ENCODE results near the gene SBDS. TPM values are rescaled to one million over a fixed set of nuclear protein-coding genes. Genes with fewer than 3 reads are reported as not detected.
"Not testable (repeated sequence)": the region's sequence is repeated elsewhere in the genome, so short reads cannot be mapped to it uniquely, and the experiment has no call there.

The SBDS gene
- total RNA-seq, 2 donors from 2014 or later, result 102 to 112 TPM

DNA sequence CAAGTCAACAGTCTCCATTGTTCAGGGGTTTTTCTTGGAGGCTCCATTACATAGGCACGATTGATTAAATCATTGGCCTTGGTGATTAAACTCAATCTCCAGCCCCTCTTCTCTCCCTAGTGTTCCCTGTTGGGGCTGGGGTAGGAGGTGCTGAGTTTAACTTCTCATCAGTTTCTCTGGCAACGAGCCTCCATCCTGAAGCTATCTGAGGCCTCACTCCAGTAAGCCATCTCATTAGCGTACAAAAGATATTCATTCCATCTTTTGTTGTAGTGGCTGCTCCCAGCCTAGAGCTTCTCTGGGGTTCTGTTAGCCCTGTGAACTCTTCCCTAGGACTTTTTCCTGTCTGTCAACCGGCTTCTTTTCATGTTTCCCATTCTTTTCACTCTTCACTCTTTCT is 12.9 kb upstream of the SBDS start:
- no peak for TF ChIP-seq CTCF (IDR thresholded peaks at IDR 0.05)
- H3K9ac ChIP-seq (ENCODE audit: low read depth in 2 of 2, low read length in 2 of 2), result no peak overlapping the region
- H3K27ac ChIP-seq, result no peak overlapping the region
- DNase-seq, result no peak
- no peaks in the 10 kb centered on the region for H3K9me3 ChIP-seq
- no peaks in the 10 kb centered on the region for H3K27me3 ChIP-seq
- no peaks in the 10 kb centered on the region for H3K36me3 ChIP-seq
- H3K4me3 ChIP-seq, result no peak overlapping the region
- no peaks in the 10 kb centered on the region for H3K4me1 ChIP-seq
- intact Hi-C loops (cut with DNase I), result no loop called here

DNA sequence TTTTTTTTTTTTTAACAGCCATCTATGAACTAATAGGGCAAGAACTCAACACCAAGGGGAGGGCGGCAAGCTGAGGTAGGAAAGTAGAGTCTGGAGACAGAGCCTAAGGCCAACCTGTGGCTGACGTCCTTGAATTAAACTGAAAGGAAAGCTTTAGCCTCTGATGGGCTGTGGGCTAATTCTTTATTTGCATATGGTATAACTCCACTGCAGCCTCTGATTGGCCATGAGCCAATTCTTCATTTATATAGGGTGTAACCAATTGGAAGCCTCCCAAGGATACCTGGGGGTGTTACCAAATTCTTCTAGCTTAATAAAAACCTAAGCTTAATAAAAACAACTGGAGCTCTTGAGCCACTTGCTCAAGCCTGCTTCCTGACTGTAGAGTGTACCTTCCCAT is 11.6 kb upstream of the SBDS start:
- no peak for DNase-seq
- no peaks in the 10 kb centered on the region for H3K36me3 ChIP-seq
- H3K9me3 ChIP-seq, result no peaks in the 10 kb centered on the region

GRCh38 chr7:67004145-67004544 is 8.8 kb upstream of the SBDS start:
- H3K27me3 ChIP-seq; H3K9me3 ChIP-seq; H3K4me1 ChIP-seq; DNase-seq; H3K4me3 ChIP-seq; intact Hi-C loops (cut with DNase I); H3K27ac ChIP-seq; H3K36me3 ChIP-seq; H3K9ac ChIP-seq (ENCODE audit: low read depth in 2 of 2, low read length in 2 of 2): not testable (repeated sequence)

More for the DNA sequence above, 11.6 kb upstream of the SBDS start:
- Histone ChIP-seq H3K27me3 (no peaks in the 10 kb centered on the region), H3K27ac (no peak overlapping the region), H3K9ac (ENCODE audit: low read depth in 2 of 2, low read length in 2 of 2) (no peak overlapping the region), H3K4me1 (no peaks in the 10 kb centered on the region), H3K4me3 (no peak overlapping the region)
- intact Hi-C loops (cut with DNase I), result no loop called here
- TF ChIP-seq CTCF (IDR thresholded peaks at IDR 0.05), result no peak

DNA sequence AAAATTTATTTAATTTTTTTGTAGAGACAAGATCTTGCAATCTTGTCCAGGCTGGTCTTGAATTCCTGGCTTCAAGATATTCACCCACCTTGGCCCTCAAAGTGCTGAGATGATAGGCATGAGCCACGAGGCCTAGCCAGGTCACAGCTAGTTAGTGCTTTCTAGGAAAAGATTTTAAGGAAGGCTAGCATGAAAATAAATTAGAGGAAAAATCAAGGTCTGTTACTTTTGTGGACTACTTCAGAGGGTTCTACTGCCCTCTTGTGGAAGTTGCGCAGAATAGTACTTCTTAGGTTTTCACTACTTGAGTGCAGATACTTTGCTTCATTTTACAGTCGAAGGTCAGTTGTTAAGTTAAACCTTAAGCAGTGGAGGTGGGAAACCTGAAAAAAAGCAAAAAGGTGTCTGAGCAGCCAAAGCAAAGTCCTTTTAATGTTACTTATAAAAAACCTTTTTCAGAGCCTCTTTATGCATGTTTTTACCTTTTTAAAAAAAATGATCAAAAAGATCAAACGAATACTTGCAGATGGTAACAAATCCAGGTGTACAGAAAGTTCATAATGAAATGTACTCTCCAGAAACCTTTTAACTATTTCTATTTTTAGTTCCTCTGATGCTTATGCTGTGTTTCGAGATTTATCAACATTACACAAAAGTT is 5.3 kb upstream of the SBDS start:
- H3K9me3 ChIP-seq; H3K27ac ChIP-seq; H3K4me1 ChIP-seq; H3K9ac ChIP-seq (ENCODE audit: low read depth in 2 of 2, low read length in 2 of 2); H3K27me3 ChIP-seq; intact Hi-C loops (cut with DNase I); DNase-seq; H3K4me3 ChIP-seq; H3K36me3 ChIP-seq: not testable (repeated sequence)
- peak; percentile 37 for TF ChIP-seq CTCF (IDR thresholded peaks at IDR 0.05)

GRCh38 chr7:66996444-66997191 is 1.2 kb upstream of the SBDS start, which contains the start of gene TYW1:
Gene TYW1 (plus strand): TSS chr7:66996833. CDS start chr7:66996979, 146 bp downstream.
- H3K36me3 ChIP-seq, H3K9me3 ChIP-seq, H3K4me1 ChIP-seq, H3K27me3 ChIP-seq: not testable (repeated sequence)
- intact Hi-C loops (cut with DNase I), result loop anchor here (10.0 kb wide), 2 partner anchors 52 to 152 kb away; no protein-coding TSS in a partner anchor
- peak; percentile 99 for DNase-seq
- H3K4me3 ChIP-seq, result peak within 1 kb of the TSS; percentile 53
- peak within 1 kb of the TSS; percentile 54 to 78 for H3K9ac ChIP-seq (ENCODE audit: low read depth in 2 of 2, low read length in 2 of 2)
- H3K27ac ChIP-seq, result peak within 1 kb of the TSS; percentile 86

GRCh38 chr7:66994691-66995049 is 716 bp downstream of the SBDS start:
- H3K27me3 ChIP-seq, H3K36me3 ChIP-seq, H3K4me1 ChIP-seq, H3K9me3 ChIP-seq: not testable (repeated sequence)
- Histone ChIP-seq H3K9ac (ENCODE audit: low read depth in 2 of 2, low read length in 2 of 2) (peak overlapping the region; percentile 76 to 87), H3K27ac (peak overlapping the region; percentile 86), H3K4me3 (peak overlapping the region; percentile 53)
- peak; percentile 62 for DNase-seq
- intact Hi-C loops (cut with DNase I), result loop anchor here (10.0 kb wide), 2 partner anchors 50 to 150 kb away; no protein-coding TSS in a partner anchor

DNA sequence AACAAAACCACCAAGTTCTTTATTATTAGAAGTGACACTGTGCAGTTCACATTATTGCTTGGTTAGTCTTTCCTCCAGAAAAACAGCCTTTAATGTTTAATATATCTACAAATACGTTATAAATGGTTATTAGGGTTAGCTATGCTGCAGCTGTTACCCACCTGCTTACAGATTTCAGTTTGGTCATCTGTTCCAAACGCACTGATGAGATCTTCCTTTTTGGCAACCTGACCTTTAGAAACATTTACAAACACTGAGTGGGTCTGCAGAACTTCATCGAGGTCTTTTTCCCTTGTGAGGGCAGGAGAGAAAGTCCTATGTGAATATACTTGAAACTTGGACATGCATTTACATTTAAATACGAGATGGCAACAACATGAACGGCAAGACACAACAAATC is 1.3 kb downstream of the SBDS start:
- peak overlapping the region; percentile 53 for H3K4me3 ChIP-seq
- intact Hi-C loops (cut with DNase I), result loop anchor here (10.0 kb wide), 2 partner anchors 49 to 149 kb away; no protein-coding TSS in a partner anchor
- H3K36me3 ChIP-seq, H3K9me3 ChIP-seq, DNase-seq, H3K27me3 ChIP-seq, H3K4me1 ChIP-seq: not testable (repeated sequence)
- peak overlapping the region in 1 of 2 donors; percentile 76 for H3K9ac ChIP-seq (ENCODE audit: low read depth in 2 of 2, low read length in 2 of 2)
- H3K27ac ChIP-seq, result peak overlapping the region; percentile 86

DNA sequence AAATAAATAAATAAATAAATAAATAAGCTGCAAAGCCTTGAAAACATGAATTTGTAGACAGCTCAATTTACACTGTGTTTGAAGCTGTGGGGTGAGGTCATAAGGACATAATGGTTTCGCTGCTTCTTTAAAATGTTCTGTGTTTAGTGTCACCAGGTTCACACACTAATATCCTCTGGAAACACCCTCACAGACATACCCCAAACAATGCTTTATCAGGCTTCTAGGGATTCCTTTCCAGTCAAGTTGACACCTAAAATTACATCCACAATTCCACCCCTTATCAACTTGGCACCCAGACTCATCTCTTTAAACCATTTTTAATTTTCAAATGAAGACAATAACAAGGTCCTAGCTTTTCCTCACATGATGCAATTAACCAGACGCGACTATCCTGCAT is 5.8 kb downstream of the SBDS start:
- H3K9me3 ChIP-seq; intact Hi-C loops (cut with DNase I); H3K27ac ChIP-seq; H3K27me3 ChIP-seq; DNase-seq; H3K9ac ChIP-seq (ENCODE audit: low read depth in 2 of 2, low read length in 2 of 2); H3K4me3 ChIP-seq; H3K4me1 ChIP-seq: not testable (repeated sequence)
- peaks cover 12% of the 10 kb centered on the region for H3K36me3 ChIP-seq

DNA sequence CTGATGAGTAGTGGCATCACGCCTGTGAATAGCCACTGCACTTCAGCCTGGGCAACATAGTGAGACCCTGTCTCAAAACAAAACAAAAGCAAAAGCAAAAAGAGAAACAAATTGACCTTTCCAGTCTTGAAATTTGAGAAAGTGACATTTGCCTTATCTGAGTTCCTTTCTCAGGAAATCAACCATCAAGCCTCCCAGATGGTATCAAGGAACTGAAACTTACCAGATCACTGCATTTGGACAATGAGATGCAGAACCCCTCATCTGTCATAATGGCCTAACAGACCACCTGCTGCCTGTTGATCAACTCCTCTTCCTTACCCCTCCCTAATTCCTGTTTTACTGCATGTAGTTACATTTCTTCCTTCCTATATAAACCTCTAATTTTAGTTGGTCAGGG is 15.1 kb downstream of the SBDS start:
- H3K9ac ChIP-seq (ENCODE audit: low read depth in 2 of 2, low read length in 2 of 2); H3K27me3 ChIP-seq; H3K4me3 ChIP-seq; H3K36me3 ChIP-seq; H3K4me1 ChIP-seq; DNase-seq; H3K27ac ChIP-seq; H3K9me3 ChIP-seq; intact Hi-C loops (cut with DNase I): not testable (repeated sequence)

DNA sequence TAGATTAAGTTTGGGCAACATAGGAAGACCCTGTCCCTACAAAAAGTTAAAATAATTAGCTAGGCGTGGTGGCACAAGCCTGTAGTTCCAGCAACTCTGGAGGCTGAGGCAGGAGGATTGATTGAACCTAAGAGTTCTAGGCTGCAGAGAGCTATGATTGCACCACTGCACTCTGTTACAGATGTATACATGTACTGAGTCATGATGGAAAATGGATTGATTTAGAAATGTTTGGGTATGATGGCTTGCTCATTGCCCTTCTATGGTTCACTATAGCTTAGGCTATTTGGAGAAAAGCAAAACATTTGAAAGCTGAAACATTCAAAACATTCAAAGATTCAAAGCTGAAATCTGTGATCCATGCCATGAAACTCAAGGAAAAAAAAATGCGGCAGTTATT is 16.4 kb downstream of the SBDS start:
- H3K4me1 ChIP-seq; intact Hi-C loops (cut with DNase I); DNase-seq; H3K27me3 ChIP-seq; H3K4me3 ChIP-seq; H3K9ac ChIP-seq (ENCODE audit: low read depth in 2 of 2, low read length in 2 of 2); H3K27ac ChIP-seq; H3K9me3 ChIP-seq; H3K36me3 ChIP-seq: not testable (repeated sequence)
